Measurements from ENCODE around the gene NT5DC3. TPM values are rescaled to one million over a fixed set of nuclear protein-coding genes. Genes with fewer than 3 reads are reported as not detected.

Gene NT5DC3
- total and polyA plus RNA-seq, 2 of the 13 experiments (the other 11 are each of a cell fraction or from before 2014, with no cell fraction given) = 3.2 to 6.6 TPM

GRCh38 chr12:103838254-103838914 is 2.6 kb downstream of the NT5DC3 start (continued):
- TF ChIP-seq, protein P1, sequence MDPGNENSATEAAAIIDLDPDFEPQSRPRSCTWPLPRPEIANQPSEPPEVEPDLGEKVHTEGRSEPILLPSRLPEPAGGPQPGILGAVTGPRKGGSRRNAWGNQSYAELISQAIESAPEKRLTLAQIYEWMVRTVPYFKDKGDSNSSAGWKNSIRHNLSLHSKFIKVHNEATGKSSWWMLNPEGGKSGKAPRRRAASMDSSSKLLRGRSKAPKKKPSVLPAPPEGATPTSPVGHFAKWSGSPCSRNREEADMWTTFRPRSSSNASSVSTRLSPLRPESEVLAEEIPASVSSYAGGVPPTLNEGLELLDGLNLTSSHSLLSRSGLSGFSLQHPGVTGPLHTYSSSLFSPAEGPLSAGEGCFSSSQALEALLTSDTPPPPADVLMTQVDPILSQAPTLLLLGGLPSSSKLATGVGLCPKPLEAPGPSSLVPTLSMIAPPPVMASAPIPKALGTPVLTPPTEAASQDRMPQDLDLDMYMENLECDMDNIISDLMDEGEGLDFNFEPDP (CRISPR knock-in tag; conservative IDR thresholded peaks at IDR 0.05) = no peak
- no peak for TF ChIP-seq DR1 (CRISPR knock-in tag; IDR thresholded peaks at IDR 0.05)
- TF ChIP-seq ARID2 (CRISPR knock-in tag; IDR thresholded peaks at IDR 0.05; ENCODE audit: borderline replicate concordance) = no peak
- TF ChIP-seq PRPF4 (IDR thresholded peaks at IDR 0.05; ENCODE audit: low read depth, low read length, poor library complexity, severe bottlenecking) = no peak
- TF ChIP-seq ZNF639 (CRISPR knock-in tag; conservative IDR thresholded peaks at IDR 0.05) = no peak
- TF ChIP-seq HOXA3 (CRISPR knock-in tag; IDR thresholded peaks at IDR 0.05) = no peak
- TF ChIP-seq CBX1 (IDR thresholded peaks at IDR 0.05; ENCODE audit: low read depth) = no peak
- TF ChIP-seq PLSCR1 (CRISPR knock-in tag; IDR thresholded peaks at IDR 0.05; ENCODE audit: borderline replicate concordance) = no peak
- TF ChIP-seq ZNF232 (CRISPR knock-in tag; IDR thresholded peaks at IDR 0.05; ENCODE audit: borderline replicate concordance) = no peak
- TF ChIP-seq NCOR1 (IDR thresholded peaks at IDR 0.05; ENCODE audit: borderline replicate concordance, low read length) = peak; percentile 88; the same call in 1 of the 2 replicates
- TF ChIP-seq RBFOX2 (IDR thresholded peaks at IDR 0.05; ENCODE audit: low read depth, low read length) = no peak
- TF ChIP-seq HOXA5 (CRISPR knock-in tag; IDR thresholded peaks at IDR 0.05) = no peak
- no peak for TF ChIP-seq NFIB (CRISPR knock-in tag; IDR thresholded peaks at IDR 0.05; ENCODE audit: borderline replicate concordance)
- TF ChIP-seq BRD4 (CRISPR knock-in tag; IDR thresholded peaks at IDR 0.05) = no peak
- no peak for TF ChIP-seq LCORL (IDR thresholded peaks at IDR 0.05)
- TF ChIP-seq LCORL (CRISPR knock-in tag; IDR thresholded peaks at IDR 0.05) = no peak; the same call in 1 of the 2 replicates
- TF ChIP-seq SRSF9 (IDR thresholded peaks at IDR 0.05; ENCODE audit: borderline replicate concordance, insufficient read depth, low read depth, low read length, poor library complexity, severe bottlenecking) = no peak
- TF ChIP-seq, protein P2, sequence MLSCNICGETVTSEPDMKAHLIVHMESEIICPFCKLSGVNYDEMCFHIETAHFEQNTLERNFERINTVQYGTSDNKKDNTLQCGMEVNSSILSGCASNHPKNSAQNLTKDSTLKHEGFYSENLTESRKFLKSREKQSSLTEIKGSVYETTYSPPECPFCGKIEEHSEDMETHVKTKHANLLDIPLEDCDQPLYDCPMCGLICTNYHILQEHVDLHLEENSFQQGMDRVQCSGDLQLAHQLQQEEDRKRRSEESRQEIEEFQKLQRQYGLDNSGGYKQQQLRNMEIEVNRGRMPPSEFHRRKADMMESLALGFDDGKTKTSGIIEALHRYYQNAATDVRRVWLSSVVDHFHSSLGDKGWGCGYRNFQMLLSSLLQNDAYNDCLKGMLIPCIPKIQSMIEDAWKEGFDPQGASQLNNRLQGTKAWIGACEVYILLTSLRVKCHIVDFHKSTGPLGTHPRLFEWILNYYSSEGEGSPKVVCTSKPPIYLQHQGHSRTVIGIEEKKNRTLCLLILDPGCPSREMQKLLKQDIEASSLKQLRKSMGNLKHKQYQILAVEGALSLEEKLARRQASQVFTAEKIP (CRISPR knock-in tag; IDR thresholded peaks at IDR 0.05; ENCODE audit: borderline replicate concordance) = no peak
- 0 out of 2 replicates have a peak, but pooled peaks have one; percentile 26 for TF ChIP-seq ARNTL (CRISPR knock-in tag; IDR thresholded peaks at IDR 0.05)
- TF ChIP-seq, protein P3, sequence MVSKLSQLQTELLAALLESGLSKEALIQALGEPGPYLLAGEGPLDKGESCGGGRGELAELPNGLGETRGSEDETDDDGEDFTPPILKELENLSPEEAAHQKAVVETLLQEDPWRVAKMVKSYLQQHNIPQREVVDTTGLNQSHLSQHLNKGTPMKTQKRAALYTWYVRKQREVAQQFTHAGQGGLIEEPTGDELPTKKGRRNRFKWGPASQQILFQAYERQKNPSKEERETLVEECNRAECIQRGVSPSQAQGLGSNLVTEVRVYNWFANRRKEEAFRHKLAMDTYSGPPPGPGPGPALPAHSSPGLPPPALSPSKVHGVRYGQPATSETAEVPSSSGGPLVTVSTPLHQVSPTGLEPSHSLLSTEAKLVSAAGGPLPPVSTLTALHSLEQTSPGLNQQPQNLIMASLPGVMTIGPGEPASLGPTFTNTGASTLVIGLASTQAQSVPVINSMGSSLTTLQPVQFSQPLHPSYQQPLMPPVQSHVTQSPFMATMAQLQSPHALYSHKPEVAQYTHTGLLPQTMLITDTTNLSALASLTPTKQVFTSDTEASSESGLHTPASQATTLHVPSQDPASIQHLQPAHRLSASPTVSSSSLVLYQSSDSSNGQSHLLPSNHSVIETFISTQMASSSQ (IDR thresholded peaks at IDR 0.05; ENCODE audit: low read depth) = peak; percentile 69
- TF ChIP-seq, protein P3 (CRISPR knock-in tag; IDR thresholded peaks at IDR 0.05; ENCODE audit: borderline replicate concordance) = peak; percentile 43; the same call in 1 of the 2 replicates

Data from HepG2 (cell line).